AG10803 (cell line): ENCODE data around the gene UGT1A5.

Experiments used
- DNase-seq: peaks from one replicate; pipeline ENCODE4 v3.0.0; 2010; ENCODE audit warnings: low read depth
- H3K4me3 ChIP-seq: 2 replicates; pipeline ENCODE4 v1.5.1; 2011; ENCODE audit warnings: mild to moderate bottlenecking, low read length, control low read depth
- CTCF ChIP-seq: conservative IDR thresholded peaks from 2 replicates; pipeline ENCODE4 v1.5.1; 2011; ENCODE audit warnings: mild to moderate bottlenecking, low read length, control low read depth, inconsistent platforms

The UGT1A5 gene

GRCh38 chr2:233816771-233817170 lies 104.1 kb downstream of the UGT1A5 start:
- TF ChIP-seq CTCF: no peak
- H3K4me3 ChIP-seq: no peak overlapping the region
- no peak for DNase-seq

GRCh38 chr2:233817361-233817911 lies 104.7 kb downstream of the UGT1A5 start:
- DNase-seq: no peak
- H3K4me3 ChIP-seq: no peak overlapping the region
- no peak for TF ChIP-seq CTCF

DNA sequence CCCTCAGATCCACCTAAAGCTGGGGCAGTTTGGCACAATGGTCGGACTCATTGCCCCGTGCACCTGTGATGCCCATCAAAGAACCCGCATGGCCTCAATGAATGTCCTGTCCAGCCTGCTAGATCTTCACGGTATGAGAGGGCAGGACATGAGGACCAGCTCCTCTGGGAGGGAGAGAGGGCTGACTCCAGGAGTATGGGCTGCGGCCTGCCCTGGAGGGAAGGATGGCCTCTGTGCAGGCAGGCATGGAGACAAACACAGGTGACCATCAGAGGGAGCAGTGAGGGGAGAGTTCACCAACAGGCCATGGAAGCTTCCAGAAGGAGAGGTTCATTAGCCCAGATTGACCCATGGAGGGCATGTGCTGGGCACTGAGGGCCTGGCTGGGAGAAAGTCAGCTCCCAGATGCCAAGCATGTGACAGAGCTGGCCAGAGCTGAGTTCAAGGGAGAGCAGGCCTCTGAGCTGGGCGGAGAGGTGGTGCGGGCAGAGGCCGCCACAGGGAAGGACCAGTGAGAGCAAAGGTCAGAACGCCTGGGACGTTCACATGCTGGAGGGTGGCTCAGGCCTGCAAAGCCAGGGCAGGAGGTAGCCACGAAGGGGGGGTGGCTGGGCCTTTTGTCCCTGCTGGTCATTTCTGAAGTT lies 105.4 kb downstream of the UGT1A5 start:
- no peak for TF ChIP-seq CTCF
- DNase-seq: no peak
- no peak overlapping the region for H3K4me3 ChIP-seq

DNA sequence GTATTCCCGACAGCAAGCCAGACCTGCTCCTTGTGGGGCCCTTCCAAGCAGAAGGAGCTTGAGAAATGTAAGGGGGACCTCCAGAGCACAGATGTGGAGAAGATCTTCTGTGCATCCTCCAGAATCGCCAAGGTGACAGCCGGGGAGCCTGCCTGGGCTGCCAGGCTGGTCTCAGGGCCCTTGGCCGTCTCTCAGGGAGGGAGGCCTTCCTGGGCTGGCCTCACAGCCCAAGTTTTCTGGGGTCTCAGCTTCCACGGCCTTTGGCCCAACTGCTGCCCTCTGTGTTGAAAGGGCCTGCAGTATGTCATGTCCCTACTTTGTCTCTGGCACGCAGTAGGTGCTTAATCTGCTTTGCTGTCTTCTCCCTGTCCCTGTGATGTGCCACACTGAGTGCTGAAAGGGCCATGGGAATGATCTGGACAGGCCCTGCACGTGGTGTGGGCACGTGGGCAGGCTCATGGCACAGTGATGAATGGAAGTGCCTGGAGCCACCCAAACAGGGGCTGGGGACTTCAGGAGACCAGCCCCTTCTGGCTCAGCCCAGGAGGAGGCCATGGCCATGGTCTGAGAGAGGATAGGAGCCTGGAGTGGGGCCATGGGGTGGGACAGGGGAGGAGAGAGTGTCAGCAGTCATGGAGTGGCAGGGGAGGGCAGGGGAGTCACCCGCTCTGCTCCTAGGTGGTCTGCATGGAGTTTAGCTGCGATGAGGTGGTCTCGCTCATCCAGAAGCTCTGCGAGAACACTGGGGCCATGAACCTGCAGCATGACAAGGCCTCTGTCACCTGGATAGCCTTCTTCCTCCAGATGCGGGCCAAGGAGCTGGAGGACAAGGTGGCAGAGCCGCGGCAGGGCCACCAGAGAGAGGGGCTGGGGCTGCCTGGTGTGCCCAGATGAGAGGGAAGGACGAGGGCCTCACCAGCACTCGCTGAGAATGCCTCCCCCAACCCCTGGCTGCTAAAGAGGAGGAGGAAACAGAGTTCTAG lies 106.2 kb downstream of the UGT1A5 start:
- no peak overlapping the region for H3K4me3 ChIP-seq
- DNase-seq: no peak
- no peak for TF ChIP-seq CTCF

- H3K4me3 ChIP-seq: no peak overlapping the region
- TF ChIP-seq CTCF: no peak
- DNase-seq: no peak
These were observed 107.4 kb downstream of the UGT1A5 start for GRCh38 chr2:233819884-233820773.

DNA sequence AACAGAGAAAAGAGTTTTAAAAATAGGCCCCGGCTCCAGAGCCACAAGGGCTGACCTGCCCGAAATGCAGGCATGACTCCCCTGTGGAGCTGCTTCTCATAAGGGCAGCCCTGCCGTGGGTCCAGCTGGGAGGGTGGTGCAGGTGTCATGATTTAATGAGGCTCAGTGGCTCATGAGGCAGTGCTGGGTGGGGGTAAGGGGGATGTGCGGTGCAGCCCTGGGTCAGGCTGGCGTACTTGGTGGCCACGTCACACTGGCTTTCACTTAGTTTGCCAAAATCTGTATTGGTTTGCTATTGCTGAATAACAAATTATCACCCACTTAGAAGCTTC lies 108.0 kb downstream of the UGT1A5 start:
- DNase-seq: no peak
- no peak overlapping the region for H3K4me3 ChIP-seq
- TF ChIP-seq CTCF: no peak
